HepG2 (cell line): ENCODE measurements around the gene TPO. TPM values are rescaled to one million over a fixed set of nuclear protein-coding genes. Genes with fewer than 3 reads are reported as not detected.

ENCODE experiments used
- ATAC-seq: fragments of 200-7000 bp; cut with Tn5 transposase; 3 replicates; pipeline ENCODE4 v1.9.1; 2020; ENCODE audit warnings: mild to moderate bottlenecking, moderate library complexity
- BruUV-seq: library from RNA; stranded (reverse); fragments of 400-500 nt; replicated peaks from 2 replicates; lab custom pipeline; 2021; lab: Mats Ljungman, UMichigan
- CTCF ChIA-PET: fragments of 300-600 bp; formaldehyde crosslinking; extraction: SDS; loops from one replicate; lab custom pipeline; 2021; ENCODE audit warnings: low total read pairs, inconsistent platforms, low intra/inter-chr PET ratio; lab: Yijun Ruan, JAX
- POLR2A ChIA-PET: fragments of 350-600 bp; sonication (Branson Sonifier 250); formaldehyde crosslinking; loops from one replicate; lab custom pipeline; 2020; ENCODE audit warnings: antibody characterized with exemption, inconsistent platforms; lab: Yijun Ruan, JAX
- DNase-seq: peaks from one replicate; pipeline ENCODE4 v3.0.0-alpha.2; 2015; ENCODE audit warnings: low spot score
- FAIRE-seq: peaks from 3 replicates; lab custom pipeline; 2011; peaks lifted over from hg19 to GRCh38; lab: Jason Lieb, UNC
- H2AFZ ChIP-seq: one replicate; pipeline ENCODE4 v1.6.1; 2011; ENCODE audit warnings: low read length, inconsistent platforms
- H3K27ac ChIP-seq: fragments of 300-600 bp; 3 replicates; pipeline ENCODE4 v1.8.0; 2011; ENCODE audit warnings: mixed run types, mild to moderate bottlenecking, mixed read lengths, low read length, inconsistent platforms; ENCODE audit not compliant: insufficient read depth; ENCODE audit errors: extremely low read length
- H3K27me3 ChIP-seq, 2 experiments: fragments of 200-600 bp in 1 of 2; 2 replicates in 1 of 2; 3 replicates in 1 of 2; pipeline versions ENCODE4 v1.6.0 to v1.8.0; 2011; ENCODE audit warnings: low read length in 2 of 2, mild to moderate bottlenecking in 2 of 2, moderate library complexity in 2 of 2, inconsistent platforms in 1 of 2; ENCODE audit not compliant: insufficient read depth in 2 of 2, control insufficient read depth in 1 of 2
- H3K36me3 ChIP-seq, 2 experiments: fragments of 200-600 bp in 1 of 2; replicated peaks in 1 of 2; 2 replicates in 1 of 2; 3 replicates in 1 of 2; pipeline versions ENCODE4 v1.5.1 to v1.8.0; 2011; ENCODE audit warnings: low read length in 2 of 2, inconsistent platforms in 1 of 2; ENCODE audit not compliant: insufficient read depth in 2 of 2, control insufficient read depth in 1 of 2
- H3K4me1 ChIP-seq: 2 replicates; pipeline ENCODE4 v1.5.1; 2012; ENCODE audit warnings: low read length, inconsistent platforms; ENCODE audit not compliant: insufficient read depth
- H3K4me2 ChIP-seq: 2 replicates; pipeline ENCODE4 v1.6.0; 2011; ENCODE audit warnings: low read depth, low read length, inconsistent platforms
- H3K4me3 ChIP-seq, 3 experiments: fragments of 200-600 bp in 1 of 3; sonication (generic), shearing (Covaris generic) in 1 of 3; replicated peaks in 1 of 3; 2 replicates each; pipeline ENCODE4 v1.5.1; 2011 to 2016; ENCODE audit warnings: low read length in 3 of 3, inconsistent platforms in 2 of 3, low read depth in 2 of 3, mild to moderate bottlenecking in 2 of 3, control low read depth in 1 of 3, mixed read lengths in 1 of 3; ENCODE audit not compliant: insufficient read depth in 1 of 3
- H3K79me2 ChIP-seq: one replicate; pipeline ENCODE4 v1.6.1; 2011; ENCODE audit warnings: low read length, inconsistent platforms; ENCODE audit not compliant: insufficient read depth
- H3K9ac ChIP-seq: 2 replicates; pipeline ENCODE4 v1.6.0; 2011; ENCODE audit warnings: mild to moderate bottlenecking, low read depth, low read length, inconsistent platforms; ENCODE audit not compliant: insufficient read depth
- H3K9me3 ChIP-seq: 2 replicates; pipeline ENCODE4 v1.5.1; 2012; ENCODE audit warnings: mild to moderate bottlenecking, low read length
- H4K20me1 ChIP-seq: 2 replicates; pipeline ENCODE4 v1.6.0; 2011; ENCODE audit warnings: inconsistent platforms, mild to moderate bottlenecking, low read length, moderate library complexity; ENCODE audit not compliant: insufficient read depth
- PCBP1 ChIP-seq: fragments of 200-400 bp; formaldehyde crosslinking; IDR thresholded peaks from 2 replicates; pipeline ENCODE4 v1.6.1; 2017; ENCODE audit warnings: mild to moderate bottlenecking, low read depth, low read length, borderline replicate concordance
- U2AF1 ChIP-seq: fragments of 200-400 bp; formaldehyde crosslinking; optimal IDR thresholded peaks from 2 replicates; pipeline ENCODE3; 2017; ENCODE audit warnings: mild to moderate bottlenecking, low read depth, low read length
- ZNF572 ChIP-seq: sonication (generic); formaldehyde crosslinking; IDR thresholded peaks from 2 replicates; pipeline ENCODE4 v1.5.1; 2020; ENCODE audit warnings: mild to moderate bottlenecking, missing genetic modification reagents
- ZSCAN25 ChIP-seq: sonication (generic); formaldehyde crosslinking; IDR thresholded peaks from 2 replicates; pipeline ENCODE4 v1.8.0; 2022; ENCODE audit warnings: mild to moderate bottlenecking, missing genetic modification reagents
- WGBS: methylation state at CpG from one replicate; pipeline ENCODE4 v1.1.6; 2017; ENCODE audit warnings: low lambda C conversion rate; 5-methylcytosine and 5-hydroxymethylcytosine counted together
- in situ Hi-C: cut with HindIII; loops from 2 replicates; pipeline ENCODE4 v1.10.0; 2017; ENCODE audit warnings: low pct_unique_long_range_greater_than_20kb; ENCODE audit not compliant: extremely low pct_ligation_motif_present
- intact Hi-C: fragments of 100-400 bp; cut with micrococcal nuclease; formaldehyde crosslinking; loops from one replicate; pipeline ENCODE4 v1.10.0; 2022; ENCODE audit not compliant: unreplicated experiment
- polyA plus RNA-seq, 8 experiments: library from polyadenylated mRNA; depleted of rRNA in 3 of 8; stranded (reverse) in 7 of 8; unstranded in 1 of 8; fragments of >200 nt; fragmentation: Illumina TruSeq in 4 of 8; extraction: Trizol in 4 of 8; gene quantifications; 2 replicates each; pipeline versions ENCODE4 v1.2.1 to v1.2.3, GENCODE V29; 2011 to 2016; ENCODE audit warnings: low read depth in 4 of 8, missing spikeins in 1 of 8, mixed read lengths in 1 of 8; ENCODE audit not compliant: insufficient read depth in 1 of 8
- total RNA-seq, 5 experiments: library from RNA; depleted of rRNA; stranded (reverse); fragments of >200 nt; fragmentation: Illumina TruSeq; extraction: Trizol; gene quantifications; 2 replicates each; pipeline ENCODE4 v1.2.3, GENCODE V29; 2016; ENCODE audit warnings: low read depth in 1 of 5
- TF ChIP-seq, protein P1 (sequence below): sonication (generic); formaldehyde crosslinking; IDR thresholded peaks from 2 replicates; pipeline ENCODE4 v1.4.0; 2020; ENCODE audit warnings: missing genetic modification reagents

TPO gene
- total and polyA plus RNA-seq, 2 of the 13 experiments (the other 11 are each of a cell fraction or from before 2014, with no cell fraction given), result not detected

DNA sequence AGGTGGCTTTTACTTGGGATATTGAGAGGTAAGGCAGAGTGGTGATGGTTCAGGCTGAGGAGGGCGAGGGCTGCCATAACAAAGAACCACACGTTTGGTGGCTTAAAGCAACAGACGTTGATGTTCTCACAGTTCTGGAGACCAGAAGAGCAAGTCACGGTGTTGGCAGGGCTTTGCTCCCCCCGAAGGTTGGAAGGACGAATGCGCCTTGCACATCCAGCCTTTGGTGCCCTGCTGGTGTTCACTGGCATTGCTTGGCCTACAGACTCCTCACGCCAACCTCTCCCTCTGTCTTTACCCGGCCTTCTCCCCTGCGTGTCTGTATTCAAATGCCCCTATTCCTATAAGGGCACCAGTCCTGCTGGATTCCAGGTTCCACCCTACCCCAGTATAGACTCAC is 125.4 kb downstream of the TPO start (continued):
- TF ChIP-seq PCBP1 (no peak), ZSCAN25 (CRISPR knock-in tag) (no peak), U2AF1 (no peak)
- TF ChIP-seq, protein P1, sequence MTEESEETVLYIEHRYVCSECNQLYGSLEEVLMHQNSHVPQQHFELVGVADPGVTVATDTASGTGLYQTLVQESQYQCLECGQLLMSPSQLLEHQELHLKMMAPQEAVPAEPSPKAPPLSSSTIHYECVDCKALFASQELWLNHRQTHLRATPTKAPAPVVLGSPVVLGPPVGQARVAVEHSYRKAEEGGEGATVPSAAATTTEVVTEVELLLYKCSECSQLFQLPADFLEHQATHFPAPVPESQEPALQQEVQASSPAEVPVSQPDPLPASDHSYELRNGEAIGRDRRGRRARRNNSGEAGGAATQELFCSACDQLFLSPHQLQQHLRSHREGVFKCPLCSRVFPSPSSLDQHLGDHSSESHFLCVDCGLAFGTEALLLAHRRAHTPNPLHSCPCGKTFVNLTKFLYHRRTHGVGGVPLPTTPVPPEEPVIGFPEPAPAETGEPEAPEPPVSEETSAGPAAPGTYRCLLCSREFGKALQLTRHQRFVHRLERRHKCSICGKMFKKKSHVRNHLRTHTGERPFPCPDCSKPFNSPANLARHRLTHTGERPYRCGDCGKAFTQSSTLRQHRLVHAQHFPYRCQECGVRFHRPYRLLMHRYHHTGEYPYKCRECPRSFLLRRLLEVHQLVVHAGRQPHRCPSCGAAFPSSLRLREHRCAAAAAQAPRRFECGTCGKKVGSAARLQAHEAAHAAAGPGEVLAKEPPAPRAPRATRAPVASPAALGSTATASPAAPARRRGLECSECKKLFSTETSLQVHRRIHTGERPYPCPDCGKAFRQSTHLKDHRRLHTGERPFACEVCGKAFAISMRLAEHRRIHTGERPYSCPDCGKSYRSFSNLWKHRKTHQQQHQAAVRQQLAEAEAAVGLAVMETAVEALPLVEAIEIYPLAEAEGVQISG (CRISPR knock-in tag), result no peak

DNA sequence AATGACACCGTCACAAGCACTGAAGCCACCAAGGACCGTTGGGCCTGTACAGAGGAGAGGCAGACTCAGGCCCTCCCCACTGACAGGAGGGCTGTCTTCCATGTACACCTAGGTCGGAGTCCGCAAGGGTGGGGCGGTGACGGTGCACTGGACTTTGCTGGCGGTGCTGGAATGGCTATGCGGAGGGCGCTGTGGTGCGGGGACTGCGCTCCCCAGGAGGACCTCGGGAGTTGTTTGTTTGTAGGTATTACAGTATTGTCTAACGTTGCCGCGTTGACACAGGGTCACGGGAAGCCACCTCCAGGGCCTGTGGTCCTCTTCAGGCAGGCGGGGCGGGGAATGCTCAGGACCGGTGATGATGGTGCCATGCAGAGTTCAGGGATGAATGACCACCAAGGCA is 126.2 kb downstream of the TPO start:
- Histone ChIP-seq H3K36me3 (no peaks in the 10 kb centered on the region), H3K79me2 (no peaks in the 10 kb centered on the region), H4K20me1 (no peaks in the 10 kb centered on the region), H3K27me3 (peaks cover 2 to 25% of the 10 kb centered on the region in 2 experiments; a peak in 3 of 5 replicates), H3K4me2 (no peak overlapping the region), H3K4me3 (no peak overlapping the region), H3K27ac (no peak overlapping the region), H2AFZ (no peak overlapping the region), H3K9ac (no peak overlapping the region), H3K4me1 (peaks cover 8% of the 10 kb centered on the region; the same call in 1 of the 2 replicates), H3K9me3 (no peaks in the 10 kb centered on the region)
- ATAC-seq (no peak), FAIRE-seq (no peak), DNase-seq (no peak)
- TF ChIP-seq ZNF572 (CRISPR knock-in tag), result no peak
- in situ Hi-C loops, result loop anchor here (25.0 kb wide), 1 partner anchor 402 kb away; no protein-coding TSS in a partner anchor
- POLR2A ChIA-PET, result no interaction called here
- CTCF ChIA-PET, result no interaction called here
- WGBS, result 60% methylated on average over 19 of the region's 19 CpGs
- no TSS peak for BruUV-seq
- intact Hi-C loops, result no loop called here
